OCI-LY7 (cell line): Measurements from ENCODE around the gene STX16. TPM values are rescaled to one million over a fixed set of nuclear protein-coding genes. Genes with fewer than 3 reads are reported as not detected.

Experiments
- BruUV-seq: library from RNA; stranded (reverse); fragments of 400-500 nt; replicated peaks from 2 replicates; lab custom pipeline; 2021; lab: Mats Ljungman, UMichigan
- CTCF ChIA-PET: fragments of 300-600 bp; sonication (Branson Sonifier 250); formaldehyde crosslinking; loops from one replicate; lab custom pipeline; 2022; ENCODE audit warnings: antibody characterized with exemption; ENCODE audit not compliant: unreplicated experiment; lab: Charles Lee
- POLR2A ChIA-PET: fragments of 300-600 bp; sonication (Branson Sonifier 250); formaldehyde crosslinking; loops from one replicate; lab custom pipeline; 2022; ENCODE audit warnings: antibody characterized with exemption; lab: Charles Lee
- DNase-seq: peaks from one replicate; pipeline ENCODE4 v3.0.0-alpha.2; 2015; ENCODE audit warnings: low spot score
- H2AFZ ChIP-seq: fragments of 200-600 bp; sonication (generic), shearing (Covaris generic); 2 replicates; pipeline ENCODE4 v1.6.1; 2014; ENCODE audit warnings: mild to moderate bottlenecking, antibody characterized with exemption, low read length, moderate library complexity
- H3K27ac ChIP-seq: fragments of 200-600 bp; sonication (generic); 2 replicates; pipeline ENCODE4 v1.5.1; 2014; ENCODE audit warnings: mixed run types, low read depth, mild to moderate bottlenecking, moderate library complexity, low read length, inconsistent platforms; ENCODE audit not compliant: poor library complexity, severe bottlenecking
- H3K36me3 ChIP-seq: fragments of 200-600 bp; sonication (generic); 2 replicates; pipeline ENCODE4 v1.6.1; 2014; ENCODE audit warnings: mild to moderate bottlenecking, antibody characterized with exemption, low read length, moderate library complexity, mixed read lengths; ENCODE audit not compliant: insufficient read depth
- H3K4me1 ChIP-seq: fragments of 200-600 bp; sonication (generic); 2 replicates; pipeline ENCODE4 v1.5.1; 2014; ENCODE audit warnings: mild to moderate bottlenecking, low read length; ENCODE audit not compliant: insufficient read depth, poor library complexity, severe bottlenecking
- H3K4me2 ChIP-seq: fragments of 200-600 bp; sonication (generic); 2 replicates; pipeline ENCODE4 v1.6.1; 2014; ENCODE audit warnings: mild to moderate bottlenecking, low read length
- H3K4me3 ChIP-seq: fragments of 200-600 bp; sonication (generic); 2 replicates; pipeline ENCODE4 v1.5.1; 2014; ENCODE audit warnings: mild to moderate bottlenecking, low read depth, low read length; ENCODE audit not compliant: poor library complexity, severe bottlenecking
- H3K79me2 ChIP-seq: fragments of 200-600 bp; sonication (generic); 2 replicates; pipeline ENCODE4 v1.6.1; 2016; ENCODE audit warnings: low read depth, mild to moderate bottlenecking, low read length, moderate library complexity, mixed read lengths; ENCODE audit not compliant: insufficient read depth
- H3K9me2 ChIP-seq: fragments of 200-600 bp; sonication (generic); 2 replicates; pipeline ENCODE4 v1.6.1; 2016; ENCODE audit warnings: mild to moderate bottlenecking, low read length, mixed read lengths; ENCODE audit not compliant: insufficient read depth
- H3K9me3 ChIP-seq: fragments of 200-600 bp; sonication (generic); 2 replicates; pipeline ENCODE4 v1.6.1; 2014; ENCODE audit warnings: mild to moderate bottlenecking, mixed run types, low read length, mixed read lengths
- H4K20me1 ChIP-seq: fragments of 200-600 bp; sonication (generic); 2 replicates; pipeline ENCODE4 v1.6.1; 2014; ENCODE audit warnings: mild to moderate bottlenecking, antibody characterized with exemption, low read length, moderate library complexity, mixed read lengths; ENCODE audit not compliant: insufficient read depth
- CTCF ChIP-seq: fragments of 200-600 bp; sonication (generic); conservative IDR thresholded peaks from 2 replicates; pipeline ENCODE4 v1.5.1; 2014; ENCODE audit warnings: mild to moderate bottlenecking, antibody characterized with exemption, low read length, moderate library complexity, mixed read lengths
- EZH2phosphoT487 ChIP-seq: fragments of 200-600 bp; sonication (generic); IDR thresholded peaks from 2 replicates; pipeline ENCODE4 v1.6.1; 2018; ENCODE audit warnings: low read depth, borderline replicate concordance, mild to moderate bottlenecking, mixed run types, antibody characterized with exemption, low read length, moderate library complexity, mixed read lengths
- intact Hi-C: fragments of 100-400 bp; cut with micrococcal nuclease; formaldehyde crosslinking; loops from one replicate; pipeline ENCODE4 v1.10.0; 2022; ENCODE audit not compliant: unreplicated experiment
- total RNA-seq, 2 experiments: library from RNA; depleted of rRNA in 1 of 2; stranded (reverse); fragments of >200 nt in 1 of 2; shearing (Covaris generic) in 1 of 2; gene quantifications; 2 replicates each; pipeline ENCODE4 v1.2.3, GENCODE V29; 2014 to 2022

Gene STX16
- total RNA-seq, 2 experiments from 2014 or later = 48.2 to 89.5 TPM

GRCh38 chr20:58636983-58637421, 14.1 kb upstream of the STX16 start:
- Histone ChIP-seq H2AFZ (no peak overlapping the region), H3K9me2 (no peaks in the 10 kb centered on the region), H3K36me3 (no peaks in the 10 kb centered on the region), H3K79me2 (no peaks in the 10 kb centered on the region), H3K4me1 (no peaks in the 10 kb centered on the region), H3K9me3 (no peaks in the 10 kb centered on the region), H3K4me3 (no peak overlapping the region), H4K20me1 (no peaks in the 10 kb centered on the region), H3K27ac (no peak overlapping the region), H3K4me2 (no peak overlapping the region)
- no peak for DNase-seq
- BruUV-seq = no TSS peak
- intact Hi-C loops = no loop called here
- no peak for TF ChIP-seq CTCF
- POLR2A ChIA-PET = interaction anchor here (0.5 kb wide), 1 partner anchor 301 kb away, joined by 5 read pairs; no protein-coding TSS in a partner anchor
- CTCF ChIA-PET = no interaction called here

DNA sequence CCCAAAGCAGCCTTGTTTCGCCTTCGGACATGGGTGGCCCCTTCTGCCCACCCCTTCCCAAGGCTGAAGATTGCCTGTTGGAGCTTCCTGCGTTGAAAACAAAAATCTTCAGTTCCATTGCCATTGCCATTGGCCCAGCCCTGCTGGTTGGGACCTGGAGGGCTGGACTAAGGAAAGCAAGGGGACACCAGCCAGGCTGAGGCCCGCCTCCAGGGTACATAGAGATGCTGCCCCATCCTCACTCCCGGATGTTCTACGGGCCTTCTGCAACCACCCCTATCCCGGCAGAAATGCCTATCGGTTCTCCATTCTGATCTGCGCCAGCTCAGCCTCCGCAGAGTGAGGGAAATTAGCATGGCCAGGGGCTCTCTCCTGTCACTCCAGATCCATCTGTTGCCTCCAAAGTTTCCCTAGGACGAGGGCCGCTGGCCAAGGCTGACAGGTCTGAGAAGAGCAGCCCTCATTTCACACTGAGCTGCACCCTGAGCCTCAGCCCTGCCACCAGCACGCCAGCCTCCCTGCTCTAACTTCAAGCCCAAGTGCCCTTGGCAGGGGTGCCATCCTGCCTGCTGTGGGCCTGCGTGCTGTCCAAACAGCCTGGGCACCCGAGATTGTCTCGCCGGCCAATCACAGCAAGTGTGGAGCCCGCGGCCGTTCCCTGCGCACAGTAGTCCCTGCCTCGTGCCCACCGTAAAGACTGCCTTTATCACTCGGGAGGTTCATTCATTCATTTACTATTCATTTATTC, 13.4 kb upstream of the STX16 start:
- no peak for DNase-seq
- no peak overlapping the region for H3K4me2 ChIP-seq
- POLR2A ChIA-PET = no interaction called here
- TF ChIP-seq CTCF = no peak
- no peak for TF ChIP-seq EZH2phosphoT487
- H4K20me1 ChIP-seq = no peaks in the 10 kb centered on the region
- H3K27ac ChIP-seq = no peak overlapping the region
- no peaks in the 10 kb centered on the region for H3K79me2 ChIP-seq
- BruUV-seq = no TSS peak
- no peaks in the 10 kb centered on the region for H3K9me3 ChIP-seq
- no peaks in the 10 kb centered on the region for H3K36me3 ChIP-seq
- H3K4me1 ChIP-seq = no peaks in the 10 kb centered on the region
- H3K9me2 ChIP-seq = no peaks in the 10 kb centered on the region
- H3K4me3 ChIP-seq = no peak overlapping the region
- intact Hi-C loops = no loop called here
- H2AFZ ChIP-seq = no peak overlapping the region
- CTCF ChIA-PET = no interaction called here

GRCh38 chr20:58638467-58639181, 12.5 kb upstream of the STX16 start:
- Histone ChIP-seq H3K9me3 (no peaks in the 10 kb centered on the region), H3K79me2 (no peaks in the 10 kb centered on the region), H3K27ac (no peak overlapping the region), H4K20me1 (no peaks in the 10 kb centered on the region), H3K4me1 (no peaks in the 10 kb centered on the region), H2AFZ (no peak overlapping the region), H3K36me3 (no peaks in the 10 kb centered on the region), H3K4me3 (no peak overlapping the region), H3K4me2 (no peak overlapping the region), H3K9me2 (no peaks in the 10 kb centered on the region)
- ChIA-PET CTCF (no interaction called here), POLR2A (no interaction called here)
- no TSS peak for BruUV-seq
- intact Hi-C loops = no loop called here
- TF ChIP-seq CTCF (no peak), EZH2phosphoT487 (no peak)
- DNase-seq = no peak
